ENCODE results near the gene MIOS. TPM values are rescaled to one million over a fixed set of nuclear protein-coding genes. Genes with fewer than 3 reads are reported as not detected.
A peak's percentile ranks its signal among the peaks of the same experiment; 100 is the strongest.

Gene MIOS
- total RNA-seq, 2 experiments from 2014 or later, result 63.0 to 67.3 TPM

GRCh38 chr7:7639421-7639820, 72.7 kb downstream of the MIOS start:
- Mint-ChIP-seq H3K4me3 (peak overlapping the region; percentile 89), H3K27ac (peak overlapping the region; percentile 99), H3K27me3 (no peaks in the 10 kb centered on the region), H3K36me3 (ENCODE audit: low read depth) (peaks cover 42% of the 10 kb centered on the region), H3K4me1 (ENCODE audit: low read depth) (peaks cover 34% of the 10 kb centered on the region), H3K9me3 (no peaks in the 10 kb centered on the region)
- DNase-seq (peak; percentile 7), ATAC-seq (no peak)
- ChIA-PET CTCF (no interaction called here), POLR2A (interaction anchor here (0.6 to 2.7 kb wide), 6 partner anchors 25 to 486 kb away, joined by 3 to 11 read pairs (median 4); no protein-coding TSS in a partner anchor)
- intact Hi-C loops (cut with micrococcal nuclease), result no loop called here
- no peak for TF ChIP-seq CTCF (IDR thresholded peaks at IDR 0.05)

- DNase-seq, result peak; percentile 71
- no peak for TF ChIP-seq CTCF (IDR thresholded peaks at IDR 0.05)
- ATAC-seq, result peak; percentile 17
- ChIA-PET POLR2A (interaction anchor here (0.6 to 2.7 kb wide), 12 partner anchors 22 to 486 kb away, joined by 3 to 11 read pairs (median 4); partner anchors contain the start of gene RPA3), CTCF (interaction anchor here (1.2 kb wide), 2 partner anchors 72 to 124 kb away, joined by 3 read pairs; no protein-coding TSS in a partner anchor)
- peaks cover 46% of the 10 kb centered on the region for H3K36me3 Mint-ChIP-seq (ENCODE audit: low read depth)
- H3K27ac Mint-ChIP-seq, result peak overlapping the region; percentile 99
- no peaks in the 10 kb centered on the region for H3K27me3 Mint-ChIP-seq
- H3K9me3 Mint-ChIP-seq, result no peaks in the 10 kb centered on the region
- H3K4me1 Mint-ChIP-seq (ENCODE audit: low read depth), result peaks cover 37% of the 10 kb centered on the region
- intact Hi-C loops (cut with micrococcal nuclease), result loop anchor here (5.0 to 10.0 kb wide), 2 partner anchors 73 to 355 kb away; partner anchors contain the start of gene MIOS
- H3K4me3 Mint-ChIP-seq, result peak overlapping the region; percentile 89
Observed at GRCh38 chr7:7639847-7640220, 73.2 kb downstream of the MIOS start.

DNA sequence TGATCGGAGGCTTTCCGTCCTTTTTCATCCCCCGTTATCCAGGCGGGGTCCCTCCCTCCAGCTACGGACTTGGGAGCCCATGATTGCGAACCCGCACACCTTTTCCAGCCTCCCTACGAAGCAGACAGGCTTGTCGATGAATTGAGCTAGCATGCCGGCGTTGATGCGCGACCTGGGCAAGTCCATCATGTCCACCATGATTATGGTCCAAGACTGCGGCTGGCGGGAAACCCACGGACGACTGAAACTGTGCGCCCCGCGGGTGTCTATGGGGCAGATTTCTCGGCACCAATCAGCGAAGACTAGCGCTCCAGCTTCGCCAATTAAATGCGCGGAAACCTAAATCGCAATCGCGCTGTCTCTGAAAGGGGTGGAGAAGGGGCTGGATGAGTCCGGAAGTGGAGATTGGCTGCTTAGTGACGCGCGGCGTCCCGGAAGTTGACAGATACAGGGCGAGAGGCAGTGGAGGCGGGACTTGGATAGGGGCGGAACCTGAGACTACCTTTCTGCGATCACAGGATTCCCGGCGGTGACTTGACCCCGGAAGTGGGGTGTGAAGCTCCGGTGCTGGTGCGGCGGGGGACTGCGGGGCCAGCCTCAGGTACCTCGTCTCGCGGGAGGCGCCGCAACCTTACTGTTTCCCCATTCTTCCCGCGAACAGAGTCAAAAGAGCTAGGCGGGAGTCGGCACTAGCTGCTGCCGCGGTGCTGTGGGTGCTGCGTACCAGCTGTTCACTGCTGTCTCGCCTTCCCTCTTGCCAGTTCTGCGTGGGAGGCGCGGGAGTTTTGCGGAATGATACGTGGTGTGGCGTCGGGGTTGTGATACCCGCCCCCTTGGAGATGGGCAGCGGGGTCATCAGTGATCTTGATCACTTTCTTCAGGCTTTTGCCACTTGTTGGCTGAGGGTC, 73.8 kb downstream of the MIOS start, which contains the start of gene UMAD1:
Gene UMAD1, plus strand, starts transcription at position 532 of the 908 bp plus-strand sequence. CDS start 32,620 bp downstream, outside the sequence.
- ChIA-PET CTCF (interaction anchor here (1.2 to 2.0 kb wide), 4 partner anchors 41 to 491 kb away, joined by 3 to 12 read pairs (median 3); no protein-coding TSS in a partner anchor), POLR2A (interaction anchor here (0.6 to 2.7 kb wide), 24 partner anchors 12 to 558 kb away, joined by 3 to 11 read pairs (median 4); partner anchors contain the start of gene RPA3)
- intact Hi-C loops (cut with micrococcal nuclease), result loop anchor here (5.0 to 10.0 kb wide), 2 partner anchors 73 to 354 kb away; partner anchors contain the start of gene MIOS
- Mint-ChIP-seq H3K4me1 (ENCODE audit: low read depth) (peaks cover 37% of the 10 kb centered on the region), H3K36me3 (ENCODE audit: low read depth) (peaks cover 46% of the 10 kb centered on the region), H3K27ac (peak within 1 kb of the TSS; percentile 99), H3K4me3 (peak within 1 kb of the TSS; percentile 89), H3K27me3 (no peaks in the 10 kb centered on the region), H3K9me3 (no peaks in the 10 kb centered on the region)
- peak; percentile 99 for DNase-seq
- peak; percentile 95 for ATAC-seq
- TF ChIP-seq CTCF (IDR thresholded peaks at IDR 0.05), result no peak

DNA sequence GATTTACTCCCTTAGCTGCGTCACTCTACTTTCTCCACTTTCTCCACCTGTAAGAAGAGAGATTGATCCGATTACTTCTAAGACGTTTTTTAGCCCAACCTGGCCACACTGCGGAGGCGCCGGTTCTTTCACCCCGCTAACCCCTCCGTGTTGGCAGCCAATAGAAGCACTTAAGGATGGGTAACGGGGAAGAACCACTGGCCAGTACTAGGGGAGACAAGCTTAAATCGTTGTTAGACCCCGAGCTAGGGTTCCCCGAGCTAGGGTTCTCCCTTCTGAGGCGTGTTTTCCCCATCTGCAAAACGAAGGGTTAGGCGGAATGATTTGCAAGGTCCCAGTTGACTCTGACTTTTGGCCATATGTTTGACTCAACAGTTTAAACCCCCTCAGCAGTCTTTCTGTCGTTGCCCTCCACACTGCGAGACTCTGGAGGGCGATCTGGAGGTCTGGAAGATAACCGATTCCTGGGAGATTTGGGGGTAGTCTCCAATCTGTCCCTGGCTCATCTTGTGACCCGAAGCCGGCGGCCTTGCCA, 74.5 kb downstream of the MIOS start:
- no peak for TF ChIP-seq CTCF (IDR thresholded peaks at IDR 0.05)

More for the DNA sequence above, 74.5 kb downstream of the MIOS start:
- Mint-ChIP-seq H3K4me1 (ENCODE audit: low read depth) (peaks cover 42% of the 10 kb centered on the region), H3K4me3 (peak overlapping the region; percentile 89), H3K27me3 (no peaks in the 10 kb centered on the region), H3K27ac (peak overlapping the region; percentile 99), H3K9me3 (peaks cover 5% of the 10 kb centered on the region), H3K36me3 (ENCODE audit: low read depth) (peaks cover 49% of the 10 kb centered on the region)
- ChIA-PET POLR2A (interaction anchor here (0.7 to 2.7 kb wide), 15 partner anchors 11 to 557 kb away, joined by 3 to 11 read pairs (median 4); partner anchors contain the start of gene RPA3), CTCF (interaction anchor here (0.6 to 2.0 kb wide), 7 partner anchors 25 to 490 kb away, joined by 3 to 12 read pairs (median 3); no protein-coding TSS in a partner anchor)
- ATAC-seq (peak; percentile 8), DNase-seq (no peak)
- intact Hi-C loops (cut with micrococcal nuclease), result loop anchor here (5.0 to 10.0 kb wide), 2 partner anchors 74 to 354 kb away; partner anchors contain the start of gene MIOS

Data from activated CD8-positive, alpha-beta T cell treated with anti-CD3 and anti-CD28 coated beads for 36 hours (primary cell).